Fibroblast of pulmonary artery (primary cell): ENCODE data around the gene RNF11.
"Not testable (repeated sequence)": the region's sequence is repeated elsewhere in the genome, so short reads cannot be mapped to it uniquely, and the experiment has no call there.

ENCODE experiments used
- DNase-seq: peaks from one replicate; pipeline ENCODE4 v3.0.0-alpha.2; 2010; ENCODE audit warnings: low read depth
- H3K4me3 ChIP-seq: replicated peaks from 2 replicates; pipeline ENCODE4 v1.5.1; 2011; ENCODE audit warnings: low read depth, mild to moderate bottlenecking, control low read depth, low read length, moderate library complexity
- CTCF ChIP-seq: IDR thresholded peaks from 2 replicates; pipeline ENCODE4 v1.5.1; 2011; ENCODE audit warnings: mild to moderate bottlenecking, control low read depth, low read length, inconsistent platforms; ENCODE audit errors: missing control alignments

RNF11 gene

GRCh38 chr1:51238034-51238403 is 1.9 kb downstream of the RNF11 start:
- peak overlapping the region; percentile 83 for H3K4me3 ChIP-seq

GRCh38 chr1:51240084-51240483 is 4.0 kb downstream of the RNF11 start:
- no peak for DNase-seq
- TF ChIP-seq CTCF, result no peak
- H3K4me3 ChIP-seq, result no peak overlapping the region

More at GRCh38 chr1:51238034-51238403, 1.9 kb downstream of the RNF11 start:
- no peak for TF ChIP-seq CTCF
- DNase-seq, result no peak

- no peak overlapping the region for H3K4me3 ChIP-seq
Measured at GRCh38 chr1:51241119-51241518, 5.0 kb downstream of the RNF11 start.

GRCh38 chr1:51242546-51242945 is 6.5 kb downstream of the RNF11 start:
- no peak overlapping the region for H3K4me3 ChIP-seq
- DNase-seq, result no peak
- TF ChIP-seq CTCF, result no peak

More at GRCh38 chr1:51241119-51241518, 5.0 kb downstream of the RNF11 start:
- DNase-seq, result no peak
- TF ChIP-seq CTCF, result no peak

GRCh38 chr1:51247022-51247421 is 10.9 kb downstream of the RNF11 start:
- no peak for TF ChIP-seq CTCF
- no peak overlapping the region for H3K4me3 ChIP-seq
- DNase-seq, result no peak

GRCh38 chr1:51247499-51247898 is 11.4 kb downstream of the RNF11 start:
- no peak overlapping the region for H3K4me3 ChIP-seq
- DNase-seq, result no peak
- no peak for TF ChIP-seq CTCF

- TF ChIP-seq CTCF, result no peak
- no peak overlapping the region for H3K4me3 ChIP-seq
- DNase-seq, result no peak
Measured at GRCh38 chr1:51249445-51249844, 13.4 kb downstream of the RNF11 start.

- not testable (repeated sequence) for H3K4me3 ChIP-seq, DNase-seq
Measured at GRCh38 chr1:51250729-51251128, 14.7 kb downstream of the RNF11 start.

GRCh38 chr1:51251165-51251564 is 15.1 kb downstream of the RNF11 start:
- not testable (repeated sequence) for DNase-seq, H3K4me3 ChIP-seq
